Calu3 (cell line): ENCODE data around the gene BRD9. TPM values are rescaled to one million over a fixed set of nuclear protein-coding genes. Genes with fewer than 3 reads are reported as not detected.
"Not testable (repeated sequence)": the region's sequence is repeated elsewhere in the genome, so short reads cannot be mapped to it uniquely, and the experiment has no call there.

Experiments
- BruUV-seq: library from RNA; stranded (reverse); fragments of 400-500 nt; replicated peaks from 2 replicates; lab custom pipeline; 2021; lab: Mats Ljungman, UMichigan
- CTCF ChIA-PET: fragments of 300-600 bp; sonication (Branson Sonifier 250); formaldehyde crosslinking; loops from one replicate; lab custom pipeline; 2022; ENCODE audit warnings: antibody characterized with exemption; lab: Charles Lee
- DNase-seq: peaks from one replicate; pipeline ENCODE4 v3.0.0; 2022
- H3K27ac Mint-ChIP-seq: one replicate; pipeline ENCODE4 v1.8.0; 2022; ENCODE audit warnings: mixed read lengths; ENCODE audit not compliant: unreplicated experiment
- H3K27me3 Mint-ChIP-seq: one replicate; pipeline ENCODE4 v1.8.0; 2022; ENCODE audit warnings: mixed read lengths; ENCODE audit not compliant: unreplicated experiment
- H3K36me3 Mint-ChIP-seq: one replicate; pipeline ENCODE4 v1.8.0; 2022; ENCODE audit warnings: mild to moderate bottlenecking, moderate library complexity, mixed read lengths; ENCODE audit not compliant: insufficient read depth, unreplicated experiment
- H3K4me1 Mint-ChIP-seq: one replicate; pipeline ENCODE4 v1.8.0; 2022; ENCODE audit warnings: mild to moderate bottlenecking, low read depth, mixed read lengths; ENCODE audit not compliant: unreplicated experiment
- H3K4me3 Mint-ChIP-seq: one replicate; pipeline ENCODE4 v1.8.0; 2022; ENCODE audit warnings: mild to moderate bottlenecking, low read depth, moderate library complexity, mixed read lengths; ENCODE audit not compliant: unreplicated experiment
- H3K9me3 Mint-ChIP-seq: one replicate; pipeline ENCODE4 v1.8.0; 2022; ENCODE audit warnings: low read depth, mixed read lengths; ENCODE audit not compliant: unreplicated experiment
- CTCF ChIP-seq: fragments of 200-600 bp; IDR thresholded peaks from one replicate; pipeline ENCODE4 v1.8.0; 2022; ENCODE audit warnings: antibody characterized with exemption; ENCODE audit not compliant: unreplicated experiment
- intact Hi-C: fragments of 100-400 bp; cut with micrococcal nuclease; formaldehyde crosslinking; loops from one replicate; pipeline ENCODE4 v1.10.0; 2022; ENCODE audit not compliant: unreplicated experiment
- total RNA-seq: library from RNA; stranded (reverse); gene quantifications from 2 replicates; pipeline ENCODE4 v1.2.3, GENCODE V29; 2022

Gene BRD9
- total RNA-seq, 1 experiment from 2014 or later, result 64.1 TPM

DNA sequence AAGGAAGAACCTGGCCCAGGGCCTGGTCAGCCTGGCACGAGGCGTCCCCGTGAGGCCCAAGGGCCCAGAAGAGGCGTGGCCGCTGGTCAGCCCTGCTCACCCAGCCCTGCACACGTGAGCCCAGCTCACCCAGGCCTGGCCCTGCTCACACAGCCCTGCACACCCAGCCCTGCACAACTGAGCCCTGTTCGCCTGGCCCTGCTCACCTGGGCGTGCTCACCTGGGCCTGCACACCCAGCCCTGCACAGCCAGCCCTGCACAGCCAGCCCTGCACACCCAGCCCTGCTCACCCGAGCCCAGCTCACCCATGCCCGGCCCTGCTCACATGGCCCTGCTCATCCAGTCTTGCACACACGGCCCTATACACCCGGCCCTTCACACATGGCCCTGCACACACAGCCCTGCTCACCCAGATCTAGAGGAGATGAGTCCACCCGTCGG, 43.9 kb downstream of the BRD9 start:
- Mint-ChIP-seq H3K27me3 (peaks cover 12% of the 10 kb centered on the region), H3K4me1 (no peaks in the 10 kb centered on the region), H3K9me3 (no peaks in the 10 kb centered on the region), H3K27ac (no peak overlapping the region), H3K4me3 (no peak overlapping the region), H3K36me3 (peaks cover 8% of the 10 kb centered on the region)
- DNase-seq, result no peak
- CTCF ChIA-PET, result no interaction called here
- TF ChIP-seq CTCF, result no peak
- intact Hi-C loops, result no loop called here
- no TSS peak for BruUV-seq

GRCh38 chr5:847736-848135, 44.9 kb downstream of the BRD9 start:
- H3K27me3 Mint-ChIP-seq, result peaks cover 12% of the 10 kb centered on the region
- H3K4me1 Mint-ChIP-seq, H3K9me3 Mint-ChIP-seq, H3K27ac Mint-ChIP-seq, BruUV-seq, DNase-seq, H3K36me3 Mint-ChIP-seq, H3K4me3 Mint-ChIP-seq, CTCF ChIA-PET, intact Hi-C loops: not testable (repeated sequence)

- H3K36me3 Mint-ChIP-seq, H3K9me3 Mint-ChIP-seq, intact Hi-C loops, BruUV-seq, CTCF ChIA-PET, H3K4me1 Mint-ChIP-seq, DNase-seq, H3K4me3 Mint-ChIP-seq, H3K27ac Mint-ChIP-seq: not testable (repeated sequence)
- peaks cover 12% of the 10 kb centered on the region for H3K27me3 Mint-ChIP-seq
These were observed 45.4 kb downstream of the BRD9 start for GRCh38 chr5:847212-847611.

DNA sequence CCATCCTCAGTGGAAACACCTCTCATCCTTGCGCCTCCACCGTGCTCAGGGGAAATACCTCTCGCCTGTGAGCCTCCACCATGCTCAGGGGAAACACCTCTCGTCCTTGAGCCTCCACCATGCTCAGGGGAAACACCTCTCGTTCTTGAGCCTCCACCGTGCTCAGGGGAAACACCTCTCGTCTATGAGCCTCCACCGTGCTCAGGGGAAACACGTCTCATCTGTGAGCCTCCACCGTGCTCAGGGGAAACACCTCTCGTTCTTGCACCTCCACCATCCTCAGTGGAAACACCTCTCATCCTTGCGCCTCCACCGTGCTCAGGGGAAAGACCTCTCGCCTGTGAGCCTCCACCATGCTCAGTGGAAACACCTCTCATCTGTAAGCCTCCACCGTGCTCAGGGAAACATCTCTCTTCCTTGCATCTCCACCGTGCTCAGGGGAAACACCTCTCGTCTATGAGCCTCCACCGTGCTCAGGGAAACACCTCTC, 46.0 kb downstream of the BRD9 start:
- DNase-seq, CTCF ChIA-PET, BruUV-seq, H3K4me1 Mint-ChIP-seq, H3K36me3 Mint-ChIP-seq, intact Hi-C loops, H3K4me3 Mint-ChIP-seq, H3K27ac Mint-ChIP-seq, H3K9me3 Mint-ChIP-seq: not testable (repeated sequence)
- peaks cover 12% of the 10 kb centered on the region for H3K27me3 Mint-ChIP-seq

DNA sequence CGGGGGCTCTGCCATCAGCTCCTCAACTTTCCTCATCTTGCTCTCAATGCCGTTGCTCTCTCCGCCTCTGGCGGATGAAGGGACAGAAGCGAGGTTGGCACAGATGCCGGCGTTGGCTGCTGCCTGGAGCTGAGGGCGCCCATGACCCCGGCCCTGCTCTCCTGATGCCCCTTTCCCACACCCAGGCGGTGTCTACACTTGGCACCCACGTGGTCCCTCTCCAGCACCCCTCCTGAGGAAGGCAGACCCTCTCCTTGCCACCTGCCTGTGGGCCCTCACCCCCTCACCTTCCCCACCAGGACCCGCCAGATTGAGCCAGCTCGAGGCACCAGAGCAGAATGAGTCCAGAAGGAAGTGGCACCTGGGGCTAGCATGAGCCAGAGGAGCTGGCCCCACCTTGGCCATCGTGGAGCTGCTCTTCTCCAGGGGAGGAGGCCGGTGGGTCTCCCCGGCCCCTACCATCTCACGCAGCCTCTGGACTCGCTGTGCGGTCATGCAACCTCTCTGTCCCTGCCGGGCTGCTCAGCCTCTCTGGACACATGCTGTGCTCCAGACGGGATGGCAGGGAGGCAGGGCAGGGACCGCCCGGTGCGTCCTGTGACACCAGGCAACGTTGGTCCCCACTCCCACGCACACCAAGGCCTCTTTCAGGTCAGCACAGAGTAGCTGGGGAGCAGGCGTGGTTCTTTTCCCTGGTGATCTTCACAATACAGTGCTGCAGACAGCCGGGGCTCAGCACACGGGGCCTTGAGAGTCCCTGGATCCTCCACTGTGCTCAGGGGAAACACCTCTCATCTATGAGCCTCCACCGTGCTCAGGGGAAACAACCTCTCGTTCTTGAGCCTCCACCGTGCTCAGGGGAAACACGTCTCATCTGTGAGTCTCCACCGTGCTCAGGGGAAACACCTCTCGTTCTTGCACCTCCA, 46.7 kb downstream of the BRD9 start:
- H3K27me3 Mint-ChIP-seq, result peaks cover 12% of the 10 kb centered on the region
- H3K27ac Mint-ChIP-seq, H3K4me1 Mint-ChIP-seq, CTCF ChIA-PET, DNase-seq, H3K36me3 Mint-ChIP-seq, BruUV-seq, H3K9me3 Mint-ChIP-seq, H3K4me3 Mint-ChIP-seq, intact Hi-C loops: not testable (repeated sequence)

- H3K4me3 Mint-ChIP-seq, CTCF ChIA-PET, H3K27ac Mint-ChIP-seq, DNase-seq, BruUV-seq, H3K4me1 Mint-ChIP-seq, intact Hi-C loops, H3K36me3 Mint-ChIP-seq, H3K9me3 Mint-ChIP-seq: not testable (repeated sequence)
- H3K27me3 Mint-ChIP-seq, result peaks cover 12% of the 10 kb centered on the region
These were observed 47.4 kb downstream of the BRD9 start for GRCh38 chr5:845031-845675.

- DNase-seq, H3K9me3 Mint-ChIP-seq, H3K4me1 Mint-ChIP-seq, H3K27ac Mint-ChIP-seq, CTCF ChIA-PET, H3K4me3 Mint-ChIP-seq, H3K36me3 Mint-ChIP-seq, intact Hi-C loops, BruUV-seq: not testable (repeated sequence)
- H3K27me3 Mint-ChIP-seq, result peaks cover 12% of the 10 kb centered on the region
These were observed 48.2 kb downstream of the BRD9 start for GRCh38 chr5:844426-844825.

DNA sequence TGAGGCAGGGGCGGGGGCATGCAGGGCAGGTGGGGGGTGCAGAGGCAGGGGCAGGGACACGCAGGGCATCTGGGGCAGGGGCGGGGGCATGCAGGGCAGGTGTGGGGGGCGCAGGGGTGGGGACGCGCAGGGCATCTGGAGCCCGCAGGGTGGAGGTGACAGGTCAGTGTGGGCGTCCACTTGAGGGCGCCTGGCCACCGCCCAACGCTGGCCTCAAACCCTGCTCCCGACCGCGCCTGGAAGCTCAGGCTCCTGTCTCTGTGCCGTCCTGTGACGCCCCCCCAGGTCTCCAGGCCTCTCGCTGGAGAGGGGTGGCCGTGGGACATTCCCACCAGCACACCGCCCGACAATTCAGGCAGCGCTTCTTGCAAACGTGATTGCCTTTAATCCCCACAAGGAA, 48.7 kb downstream of the BRD9 start:
- DNase-seq, BruUV-seq, CTCF ChIA-PET, H3K36me3 Mint-ChIP-seq, H3K4me1 Mint-ChIP-seq, H3K9me3 Mint-ChIP-seq, intact Hi-C loops, H3K27ac Mint-ChIP-seq, H3K4me3 Mint-ChIP-seq: not testable (repeated sequence)
- peaks cover 12% of the 10 kb centered on the region for H3K27me3 Mint-ChIP-seq

DNA sequence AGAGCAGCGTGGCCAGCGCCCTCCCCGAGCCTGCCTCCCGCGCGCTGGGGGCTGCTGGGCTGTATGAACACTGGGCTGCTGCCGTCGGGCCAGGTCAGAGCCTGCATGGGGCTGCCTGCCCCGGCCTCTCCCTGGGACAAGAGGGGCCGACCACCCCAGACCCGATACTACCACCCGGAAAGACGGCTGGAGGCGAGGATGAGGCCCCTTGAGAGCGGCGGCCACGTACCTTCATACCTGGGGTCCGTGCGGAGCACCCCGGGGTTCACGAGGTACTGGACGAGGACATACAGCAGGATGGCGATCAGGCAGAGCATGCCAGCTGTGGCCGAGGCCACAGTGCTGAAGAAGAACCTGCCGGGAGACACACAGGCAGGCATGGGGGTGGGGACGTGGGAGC, 49.2 kb downstream of the BRD9 start:
- BruUV-seq, CTCF ChIA-PET, DNase-seq, H3K9me3 Mint-ChIP-seq, H3K27ac Mint-ChIP-seq, intact Hi-C loops, H3K4me1 Mint-ChIP-seq, H3K4me3 Mint-ChIP-seq, H3K36me3 Mint-ChIP-seq: not testable (repeated sequence)
- peaks cover 12% of the 10 kb centered on the region for H3K27me3 Mint-ChIP-seq
